Mucosa of stomach (tissue), 1 donor: ENCODE data around the gene OSTN.
"Not testable (repeated sequence)": the region's sequence is repeated elsewhere in the genome, so short reads cannot be mapped to it uniquely, and the experiment has no call there.

Experiments used
- H3K27me3 ChIP-seq: one replicate; pipeline ENCODE4 v1.7.0; 2013; ENCODE audit warnings: mild to moderate bottlenecking, low read length; ENCODE audit not compliant: control insufficient read depth, insufficient read depth
- H3K36me3 ChIP-seq: one replicate; pipeline ENCODE4 v1.7.0; 2013; ENCODE audit warnings: low read length; ENCODE audit not compliant: control insufficient read depth, insufficient read depth
- H3K4me1 ChIP-seq: one replicate; pipeline ENCODE4 v1.7.0; 2013; ENCODE audit warnings: mild to moderate bottlenecking, low read length; ENCODE audit not compliant: control insufficient read depth, insufficient read depth
- H3K4me3 ChIP-seq: one replicate; pipeline ENCODE4 v1.7.0; 2013; ENCODE audit warnings: low read length
- H3K9ac ChIP-seq: one replicate; pipeline ENCODE4 v1.7.0; 2013; ENCODE audit warnings: mild to moderate bottlenecking, low read length, moderate library complexity
- H3K9me3 ChIP-seq: one replicate; pipeline ENCODE4 v1.7.0; 2013; ENCODE audit warnings: mild to moderate bottlenecking, low read length, moderate library complexity; ENCODE audit not compliant: control insufficient read depth
- donor health status: Pancreatic carcinoma.

Gene OSTN

DNA sequence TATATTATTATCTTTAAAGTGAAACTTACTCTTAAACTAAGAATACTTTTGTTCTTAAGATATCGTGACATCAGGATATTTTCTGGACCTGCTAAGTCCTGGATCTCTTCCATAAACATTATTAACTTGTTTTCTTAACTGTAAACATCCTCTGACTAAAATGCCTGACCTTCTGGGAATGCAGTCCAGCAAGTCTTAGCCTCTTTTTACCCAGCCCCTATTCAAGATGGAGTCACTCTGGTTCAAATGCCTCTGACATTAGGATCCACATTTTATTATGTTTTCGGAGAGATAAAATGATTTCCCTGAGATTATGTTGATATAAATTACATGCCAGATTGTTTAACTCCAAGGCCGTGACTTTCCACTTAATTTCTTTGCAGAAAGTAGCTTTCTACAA, 37.6 kb downstream of the OSTN start:
- H3K4me3 ChIP-seq = no peak overlapping the region
- H3K9me3 ChIP-seq = no peaks in the 10 kb centered on the region
- no peaks in the 10 kb centered on the region for H3K36me3 ChIP-seq
- no peak overlapping the region for H3K9ac ChIP-seq
- H3K4me1 ChIP-seq = peaks cover 5% of the 10 kb centered on the region
- H3K27me3 ChIP-seq = no peaks in the 10 kb centered on the region

DNA sequence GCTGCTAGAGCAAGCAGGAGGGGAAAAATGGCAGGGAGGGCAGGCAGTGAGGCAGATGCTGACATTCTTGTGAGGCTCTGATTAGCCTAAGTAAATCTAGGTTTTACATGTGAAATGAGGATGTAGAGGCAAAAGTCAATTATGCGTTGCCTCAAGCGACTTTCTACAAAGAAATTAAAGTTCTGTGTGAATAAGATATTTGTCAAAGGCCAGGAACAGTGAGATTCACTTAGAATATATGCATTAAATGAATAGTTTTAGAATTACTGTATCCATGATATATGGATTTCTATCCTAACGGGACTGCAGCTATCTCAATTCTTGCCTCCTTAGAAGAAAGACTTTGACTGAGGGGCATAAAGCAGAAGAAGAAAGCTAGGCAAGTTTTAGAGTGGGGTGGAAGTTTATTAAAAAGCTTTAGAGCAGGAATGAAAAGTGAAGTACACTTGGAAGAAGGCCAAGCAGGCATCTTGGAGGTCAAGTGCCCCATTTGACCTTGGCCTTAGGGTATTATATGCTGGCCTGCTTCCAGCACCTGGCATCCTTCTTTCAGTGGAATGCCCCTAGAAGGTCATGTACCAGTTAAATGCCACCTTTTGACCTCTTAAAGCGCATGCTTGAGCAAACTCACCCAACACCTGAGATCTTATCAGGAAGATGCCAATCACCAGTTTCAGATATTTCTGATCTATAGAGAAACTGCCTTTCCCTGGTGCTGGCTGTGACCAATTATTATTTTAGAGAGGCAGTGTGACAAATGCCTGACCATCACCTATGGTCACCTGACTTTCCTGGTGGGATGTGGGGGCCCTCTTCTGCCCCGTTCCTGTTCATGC, 38.2 kb downstream of the OSTN start:
- Histone ChIP-seq H3K4me3 (no peak overlapping the region), H3K27me3 (no peaks in the 10 kb centered on the region), H3K9ac (no peak overlapping the region), H3K36me3 (no peaks in the 10 kb centered on the region), H3K9me3 (no peaks in the 10 kb centered on the region), H3K4me1 (peaks cover 5% of the 10 kb centered on the region)

DNA sequence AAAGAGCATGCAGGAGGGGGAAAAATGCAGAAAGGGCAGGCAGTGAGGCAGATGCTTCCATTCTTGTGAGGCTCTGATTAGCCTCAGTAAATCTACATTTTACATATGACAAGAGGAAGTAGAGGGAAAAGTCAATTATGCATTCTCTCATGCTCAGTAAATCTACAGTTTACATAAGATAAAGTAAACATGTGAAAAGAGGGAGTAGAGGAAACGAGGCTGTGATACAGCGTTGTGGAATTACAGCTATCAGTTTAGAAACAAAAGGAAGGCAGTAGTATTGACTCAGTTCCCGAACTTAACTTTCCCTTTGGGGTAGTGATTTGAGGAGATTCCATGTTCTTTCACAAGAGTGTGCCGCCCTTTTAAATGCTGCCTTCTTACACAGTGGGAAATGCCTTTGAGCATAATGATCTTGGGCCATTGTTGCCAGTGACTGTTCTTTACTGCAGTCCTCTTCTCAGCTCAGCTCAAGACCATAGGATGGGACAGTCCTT, 39.3 kb downstream of the OSTN start:
- no peak overlapping the region for H3K4me3 ChIP-seq
- H3K36me3 ChIP-seq = no peaks in the 10 kb centered on the region
- H3K27me3 ChIP-seq = no peaks in the 10 kb centered on the region
- H3K4me1 ChIP-seq = peaks cover 5% of the 10 kb centered on the region
- no peaks in the 10 kb centered on the region for H3K9me3 ChIP-seq
- H3K9ac ChIP-seq = no peak overlapping the region

GRCh38 chr3:191239407-191240031, 40.5 kb downstream of the OSTN start:
- no peaks in the 10 kb centered on the region for H3K36me3 ChIP-seq

GRCh38 chr3:191240486-191240885, 41.4 kb downstream of the OSTN start:
- Histone ChIP-seq H3K36me3 (no peaks in the 10 kb centered on the region), H3K9me3 (no peaks in the 10 kb centered on the region), H3K4me3 (no peak overlapping the region), H3K9ac (no peak overlapping the region), H3K4me1 (peaks cover 5% of the 10 kb centered on the region), H3K27me3 (no peaks in the 10 kb centered on the region)

More at GRCh38 chr3:191239407-191240031, 40.5 kb downstream of the OSTN start:
- no peaks in the 10 kb centered on the region for H3K27me3 ChIP-seq
- H3K4me1 ChIP-seq = peaks cover 5% of the 10 kb centered on the region
- H3K4me3 ChIP-seq = no peak overlapping the region
- H3K9me3 ChIP-seq = no peaks in the 10 kb centered on the region
- no peak overlapping the region for H3K9ac ChIP-seq

DNA sequence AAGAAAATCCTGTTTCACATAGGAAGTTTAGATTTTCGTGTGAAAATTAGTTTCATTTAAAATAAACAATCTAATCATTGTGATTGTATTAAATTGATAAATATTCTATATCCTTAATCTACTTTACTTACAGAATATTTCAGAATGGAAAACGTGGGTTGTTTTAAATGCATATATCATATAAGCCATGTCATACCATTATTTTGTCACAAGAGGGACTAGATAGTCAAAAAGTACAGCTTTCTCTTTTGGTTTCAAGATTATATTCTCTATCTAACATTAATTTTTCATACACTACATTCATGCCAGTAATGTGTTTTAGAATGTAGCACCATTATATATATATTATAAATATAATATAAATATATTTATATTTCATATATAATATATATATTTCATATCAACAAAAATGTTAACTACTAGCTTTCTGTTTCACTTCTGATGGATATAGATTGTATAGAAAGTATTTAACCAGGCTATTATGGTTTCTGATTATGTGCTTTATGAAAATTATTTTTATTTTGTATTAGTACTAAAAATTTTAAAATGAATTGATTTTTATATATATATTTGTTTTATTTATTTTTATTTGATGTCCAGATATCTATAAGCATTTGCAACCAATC, 45.3 kb downstream of the OSTN start:
- H3K9me3 ChIP-seq = no peaks in the 10 kb centered on the region
- H3K4me3 ChIP-seq = no peak overlapping the region
- no peaks in the 10 kb centered on the region for H3K36me3 ChIP-seq
- H3K9ac ChIP-seq = no peak overlapping the region
- no peaks in the 10 kb centered on the region for H3K27me3 ChIP-seq
- H3K4me1 ChIP-seq = no peaks in the 10 kb centered on the region

- not testable (repeated sequence) for H3K9ac ChIP-seq, H3K4me3 ChIP-seq, H3K36me3 ChIP-seq, H3K9me3 ChIP-seq, H3K27me3 ChIP-seq, H3K4me1 ChIP-seq
Measured at GRCh38 chr3:191246034-191246433, 47.0 kb downstream of the OSTN start.

DNA sequence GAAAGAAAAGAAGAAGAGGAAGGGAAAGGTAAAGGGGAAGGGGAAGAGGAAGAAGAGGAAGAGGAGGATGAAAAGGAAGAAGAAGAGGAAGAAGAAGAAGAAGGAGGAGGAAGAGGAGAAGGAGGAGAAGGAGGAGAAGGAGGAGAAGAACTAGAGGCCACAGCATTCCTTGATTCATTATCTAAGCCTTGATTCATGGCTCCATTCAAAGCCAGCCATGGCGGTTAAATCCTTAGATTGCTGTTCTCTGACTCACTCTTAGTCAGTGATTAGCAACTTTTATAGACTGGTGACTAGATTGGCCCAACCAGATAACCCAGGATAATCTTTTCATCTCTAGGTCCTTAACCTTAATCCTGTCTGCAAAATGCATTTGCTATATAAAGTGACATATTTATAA, 47.6 kb downstream of the OSTN start:
- H3K4me1 ChIP-seq = no peaks in the 10 kb centered on the region
- no peaks in the 10 kb centered on the region for H3K36me3 ChIP-seq
- H3K27me3 ChIP-seq = no peaks in the 10 kb centered on the region
- no peaks in the 10 kb centered on the region for H3K9me3 ChIP-seq
- H3K4me3 ChIP-seq = no peak overlapping the region
- H3K9ac ChIP-seq = no peak overlapping the region

- Histone ChIP-seq H3K27me3 (no peaks in the 10 kb centered on the region), H3K36me3 (no peaks in the 10 kb centered on the region), H3K9ac (no peak overlapping the region), H3K9me3 (no peaks in the 10 kb centered on the region), H3K4me1 (no peaks in the 10 kb centered on the region), H3K4me3 (no peak overlapping the region)
Measured at GRCh38 chr3:191253089-191253799, 54.2 kb downstream of the OSTN start.

- Histone ChIP-seq H3K9me3 (no peaks in the 10 kb centered on the region), H3K4me3 (no peak overlapping the region), H3K4me1 (no peaks in the 10 kb centered on the region), H3K36me3 (no peaks in the 10 kb centered on the region), H3K9ac (no peak overlapping the region), H3K27me3 (no peaks in the 10 kb centered on the region)
Measured at GRCh38 chr3:191254098-191254873, 55.2 kb downstream of the OSTN start.

DNA sequence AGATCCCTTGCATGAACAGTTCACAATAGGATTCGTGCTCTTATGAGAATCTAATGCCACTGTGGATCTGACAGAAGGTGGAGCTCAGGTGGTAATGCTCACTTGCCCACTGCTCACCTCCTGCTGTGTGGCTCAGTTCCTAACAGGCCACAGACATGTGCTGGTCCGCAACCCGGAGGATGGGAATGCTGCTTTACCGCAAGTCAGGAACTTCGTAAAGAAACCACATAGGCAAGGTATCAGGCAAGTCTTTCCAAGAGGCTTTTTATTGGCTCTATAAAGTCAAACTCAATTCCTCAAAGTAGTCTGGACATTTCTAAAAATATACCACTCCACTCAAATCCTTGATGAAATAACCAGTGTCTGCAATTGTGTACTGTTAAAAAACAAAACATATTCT, 56.1 kb downstream of the OSTN start:
- Histone ChIP-seq H3K9ac (no peak overlapping the region), H3K4me1 (no peaks in the 10 kb centered on the region), H3K27me3 (no peaks in the 10 kb centered on the region), H3K9me3 (no peaks in the 10 kb centered on the region), H3K36me3 (no peaks in the 10 kb centered on the region), H3K4me3 (no peak overlapping the region)
